ENCODE data around the gene PPP1R2. TPM values are rescaled to one million over a fixed set of nuclear protein-coding genes. Genes with fewer than 3 reads are reported as not detected.
A peak's percentile ranks its signal among the peaks of the same experiment; 100 is the strongest.

Gene PPP1R2
- total RNA-seq, 1 experiment from 2014 or later: 38.3 TPM

- H3K4me2 ChIP-seq (ENCODE audit: insufficient read depth, insufficient read length, low read length): no peak overlapping the region
- H4K8ac ChIP-seq (replicated peaks; ENCODE audit: insufficient read length, low read depth, low read length): no peak overlapping the region
- no peaks in the 10 kb centered on the region for H3K79me1 ChIP-seq (ENCODE audit: insufficient read depth, low read depth, low read length, poor library complexity, severe bottlenecking)
- no peak overlapping the region for H4K5ac ChIP-seq (ENCODE audit: insufficient read length, low read depth, low read length)
- H3K23ac ChIP-seq (ENCODE audit: insufficient read length, low read depth, low read length): no peak overlapping the region
- H3K14ac ChIP-seq (ENCODE audit: insufficient read depth, low read length): no peak overlapping the region
- no peaks in the 10 kb centered on the region for H3K36me3 Mint-ChIP-seq (ENCODE audit: insufficient read depth in 1 of 3, low read depth in 3 of 3)
- no peaks in the 10 kb centered on the region for H3K79me2 ChIP-seq (ENCODE audit: insufficient read depth, low read length)
- TF ChIP-seq CTCF (conservative IDR thresholded peaks at IDR 0.05): peak; percentile 72
- WGBS (ENCODE audit: extremely low coverage, insufficient read length, low lambda C conversion rate): no CpG with 5 or more reads among the region's 10 CpGs
- peaks cover 15 to 18% of the 10 kb centered on the region in 2 experiments for H3K4me1 Mint-ChIP-seq
- no peak overlapping the region for H2BK5ac ChIP-seq (ENCODE audit: insufficient read length, low read length)
- no peak overlapping the region for H2AK5ac ChIP-seq (ENCODE audit: insufficient read length, low read length)
- H2BK20ac ChIP-seq (ENCODE audit: low read depth, low read length, poor library complexity, severe bottlenecking): no peak overlapping the region
- peak overlapping the region in 1 of 2 experiments; percentile 11; a peak in 1 of 5 replicates for H3K4me3 Mint-ChIP-seq
- no peaks in the 10 kb centered on the region for H3K23me2 ChIP-seq (ENCODE audit: insufficient read length, low read depth, low read length, poor library complexity, severe bottlenecking)
- no peak overlapping the region for H2AFZ ChIP-seq (ENCODE audit: low read length)
- no peak overlapping the region for H3K9ac ChIP-seq (ENCODE audit: extremely low read depth, insufficient read length, low read length)
- H2BK120ac ChIP-seq (ENCODE audit: low read depth, low read length, poor library complexity, severe bottlenecking): no peak overlapping the region
- peaks cover 20% of the 10 kb centered on the region for H3K27me3 Mint-ChIP-seq (ENCODE audit: low read depth)
- no peak overlapping the region for H3K27ac ChIP-seq (ENCODE audit: insufficient read length, low read depth, low read length)
- no peak overlapping the region for H2BK12ac ChIP-seq (ENCODE audit: insufficient read length, low read depth, low read length)
- H3K4ac ChIP-seq (ENCODE audit: low read depth, low read length): no peak overlapping the region
- H3K18ac ChIP-seq (ENCODE audit: insufficient read length, low read depth, low read length): no peak overlapping the region
- DNase-seq: peak; percentile 60
- H4K91ac ChIP-seq (ENCODE audit: insufficient read length, low read depth, low read length): no peak overlapping the region
- H3K9me3 ChIP-seq (ENCODE audit: control insufficient read depth, low read depth, low read length): no peaks in the 10 kb centered on the region
- H2BK15ac ChIP-seq (ENCODE audit: low read depth, low read length): no peak overlapping the region
- no peak overlapping the region for H3T11ph ChIP-seq (ENCODE audit: low read length)
- H3K9me3 Mint-ChIP-seq: no peaks in the 10 kb centered on the region; a peak in 1 of 5 replicates
- H4K20me1 ChIP-seq (ENCODE audit: control insufficient read depth, insufficient read depth, insufficient read length): no peaks in the 10 kb centered on the region
- H3K27me3 ChIP-seq (ENCODE audit: insufficient read depth, low read length): no peaks in the 10 kb centered on the region
- no peaks in the 10 kb centered on the region for H3K4me1 ChIP-seq (ENCODE audit: insufficient read depth, low read length)
- H3K27ac Mint-ChIP-seq: no peak overlapping the region
- no peak overlapping the region for H3K56ac ChIP-seq (ENCODE audit: insufficient read length, low read depth, low read length)
These were observed 13.3 kb upstream of the PPP1R2 start for GRCh38 chr3:195556390-195556789.
